IPS DF 6.9 (cell line): Measurements from ENCODE around the gene ANKRD36.
"Not testable (repeated sequence)": the region's sequence is repeated elsewhere in the genome, so short reads cannot be mapped to it uniquely, and the experiment has no call there.

Experiments
- DNase-seq: peaks from one replicate; pipeline ENCODE4 v3.0.0-alpha.2; 2013; ENCODE audit warnings: low read depth, low spot score
- H3K27ac ChIP-seq: one replicate; pipeline ENCODE4 v1.5.1; 2013; ENCODE audit warnings: low read length, control low read depth
- H3K27me3 ChIP-seq: 2 replicates; pipeline ENCODE4 v1.6.1; 2013; ENCODE audit warnings: mild to moderate bottlenecking, low read length; ENCODE audit not compliant: control insufficient read depth, insufficient read depth
- H3K36me3 ChIP-seq: 2 replicates; pipeline ENCODE4 v1.6.1; 2013; ENCODE audit warnings: low read length; ENCODE audit not compliant: control insufficient read depth, insufficient read depth
- H3K4me1 ChIP-seq: 2 replicates; pipeline ENCODE4 v1.6.1; 2013; ENCODE audit warnings: low read length; ENCODE audit not compliant: control insufficient read depth, insufficient read depth
- H3K4me3 ChIP-seq: 2 replicates; pipeline ENCODE4 v1.5.1; 2013; ENCODE audit warnings: mild to moderate bottlenecking, low read length
- H3K9me3 ChIP-seq: 2 replicates; pipeline ENCODE4 v1.6.1; 2013; ENCODE audit warnings: low read length, inconsistent platforms; ENCODE audit not compliant: control insufficient read depth, insufficient read depth
- WGBS: extraction: QIAGEN DNeasy Blood & Tissue Kit; methylation state at CpG from one replicate; pipeline ENCODE4 v1.1.7; 2013; ENCODE audit warnings: mixed read lengths, missing lambda C conversion rate; ENCODE audit not compliant: insufficient read length, insufficient coverage; 5-methylcytosine and 5-hydroxymethylcytosine counted together

The ANKRD36 gene

GRCh38 chr2:97113882-97114255, 916 bp downstream of the ANKRD36 start:
- peak overlapping the region; percentile 56; the same call in 1 of the 2 replicates for H3K4me3 ChIP-seq
- H3K9me3 ChIP-seq, H3K36me3 ChIP-seq, H3K27ac ChIP-seq, DNase-seq, H3K27me3 ChIP-seq, H3K4me1 ChIP-seq: not testable (repeated sequence)
- whole genome bisulfite sequencing: no CpG with 5 or more reads among the region's 18 CpGs

- no CpG with 5 or more reads among the region's 2 CpGs for WGBS
- H3K4me3 ChIP-seq, H3K4me1 ChIP-seq, H3K36me3 ChIP-seq, H3K9me3 ChIP-seq, H3K27me3 ChIP-seq, H3K27ac ChIP-seq, DNase-seq: not testable (repeated sequence)
Measured at GRCh38 chr2:97129090-97129489, 16.1 kb downstream of the ANKRD36 start.

GRCh38 chr2:97144016-97144415, 31.1 kb downstream of the ANKRD36 start:
- no CpG with 5 or more reads among the region's 3 CpGs for WGBS
- H3K4me1 ChIP-seq, H3K27ac ChIP-seq: not testable (repeated sequence)

GRCh38 chr2:97166548-97166947, 53.6 kb downstream of the ANKRD36 start:
- not testable (repeated sequence) for H3K27me3 ChIP-seq, H3K4me1 ChIP-seq, DNase-seq, H3K9me3 ChIP-seq, H3K4me3 ChIP-seq, H3K27ac ChIP-seq, H3K36me3 ChIP-seq
- no CpG with 5 or more reads among the region's 3 CpGs for WGBS

More at GRCh38 chr2:97144016-97144415, 31.1 kb downstream of the ANKRD36 start:
- not testable (repeated sequence) for H3K36me3 ChIP-seq, H3K9me3 ChIP-seq, H3K4me3 ChIP-seq, DNase-seq, H3K27me3 ChIP-seq

- not testable (repeated sequence) for H3K27ac ChIP-seq
- no CpG with 5 or more reads among the region's 4 CpGs for WGBS
Measured at GRCh38 chr2:97167938-97168337, 55.0 kb downstream of the ANKRD36 start.

GRCh38 chr2:97168583-97168982, 55.6 kb downstream of the ANKRD36 start:
- DNase-seq, H3K9me3 ChIP-seq, H3K4me3 ChIP-seq, H3K36me3 ChIP-seq, H3K27ac ChIP-seq, H3K27me3 ChIP-seq, H3K4me1 ChIP-seq: not testable (repeated sequence)
- WGBS: no CpG with 5 or more reads among the region's 2 CpGs

More at GRCh38 chr2:97167938-97168337, 55.0 kb downstream of the ANKRD36 start:
- not testable (repeated sequence) for H3K4me3 ChIP-seq, H3K27me3 ChIP-seq, H3K36me3 ChIP-seq, H3K4me1 ChIP-seq, H3K9me3 ChIP-seq, DNase-seq

- H3K4me3 ChIP-seq, H3K36me3 ChIP-seq, H3K27me3 ChIP-seq, H3K4me1 ChIP-seq, DNase-seq, H3K27ac ChIP-seq, H3K9me3 ChIP-seq: not testable (repeated sequence)
- WGBS: no CpG with 5 or more reads among the region's 1 CpG
Measured at GRCh38 chr2:97180391-97180790, 67.4 kb downstream of the ANKRD36 start.

GRCh38 chr2:97195349-97195748, 82.4 kb downstream of the ANKRD36 start:
- not testable (repeated sequence) for H3K27ac ChIP-seq, H3K9me3 ChIP-seq, H3K4me1 ChIP-seq, H3K4me3 ChIP-seq, DNase-seq, H3K27me3 ChIP-seq, H3K36me3 ChIP-seq
- WGBS: no CpG with 5 or more reads among the region's 1 CpG

- not testable (repeated sequence) for H3K27ac ChIP-seq, DNase-seq, H3K36me3 ChIP-seq, H3K4me1 ChIP-seq, H3K9me3 ChIP-seq, H3K4me3 ChIP-seq, H3K27me3 ChIP-seq
- no CpG with 5 or more reads among the region's 1 CpG for WGBS
Measured at GRCh38 chr2:97197251-97197650, 84.3 kb downstream of the ANKRD36 start.

- not testable (repeated sequence) for H3K27me3 ChIP-seq, DNase-seq, H3K9me3 ChIP-seq, H3K4me3 ChIP-seq, H3K27ac ChIP-seq, H3K4me1 ChIP-seq, H3K36me3 ChIP-seq
- WGBS: no CpG with 5 or more reads among the region's 2 CpGs
Measured at GRCh38 chr2:97200887-97201286, 87.9 kb downstream of the ANKRD36 start.

GRCh38 chr2:97202643-97203250, 89.8 kb downstream of the ANKRD36 start:
- H3K9me3 ChIP-seq, H3K27ac ChIP-seq, H3K4me3 ChIP-seq, H3K4me1 ChIP-seq, H3K36me3 ChIP-seq, DNase-seq, H3K27me3 ChIP-seq: not testable (repeated sequence)
- no CpG with 5 or more reads among the region's 5 CpGs for WGBS
